Keratinocyte (primary cell): ENCODE data around the gene ACACA.

Source experiments
- EZH2 ChIP-seq: IDR thresholded peaks from one replicate; pipeline ENCODE4 v1.6.1; 2012; ENCODE audit warnings: inconsistent platforms, mild to moderate bottlenecking, low read length, moderate library complexity
- TF ChIP-seq, protein P1 (sequence below), 3 experiments: IDR thresholded peaks in 1 of 3; conservative IDR thresholded peaks in 1 of 3; optimal IDR thresholded peaks in 1 of 3; 2 replicates in 2 of 3; 3 replicates in 1 of 3; pipeline versions ENCODE3 to v1.5.1; 2011; ENCODE audit warnings: low read length in 3 of 3, mild to moderate bottlenecking in 3 of 3, moderate library complexity in 2 of 3, control low read depth in 1 of 3, inconsistent platforms in 1 of 3; ENCODE audit not compliant: insufficient read depth in 2 of 3; ENCODE audit errors: extremely low read depth in 1 of 3

DNA sequence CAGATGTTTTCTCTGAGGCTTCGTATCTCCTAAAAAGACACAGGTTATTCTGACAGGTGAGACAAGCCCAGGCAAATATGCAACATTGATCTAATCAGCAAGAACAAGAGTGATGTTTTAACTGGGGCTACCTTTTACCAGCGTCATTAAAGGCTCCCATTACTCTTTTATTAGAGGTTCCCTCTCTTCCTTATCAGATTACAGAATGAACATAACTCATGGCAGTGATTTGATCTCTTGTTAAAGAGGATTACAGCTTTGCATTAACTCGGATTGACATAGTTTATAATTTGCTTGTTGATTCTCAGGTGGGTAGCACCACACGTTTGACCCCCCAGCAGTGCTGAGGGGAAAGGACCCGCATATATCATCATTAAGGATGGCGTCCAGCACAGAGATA, 367.4 kb downstream of the ACACA start:
- TF ChIP-seq, protein P1, sequence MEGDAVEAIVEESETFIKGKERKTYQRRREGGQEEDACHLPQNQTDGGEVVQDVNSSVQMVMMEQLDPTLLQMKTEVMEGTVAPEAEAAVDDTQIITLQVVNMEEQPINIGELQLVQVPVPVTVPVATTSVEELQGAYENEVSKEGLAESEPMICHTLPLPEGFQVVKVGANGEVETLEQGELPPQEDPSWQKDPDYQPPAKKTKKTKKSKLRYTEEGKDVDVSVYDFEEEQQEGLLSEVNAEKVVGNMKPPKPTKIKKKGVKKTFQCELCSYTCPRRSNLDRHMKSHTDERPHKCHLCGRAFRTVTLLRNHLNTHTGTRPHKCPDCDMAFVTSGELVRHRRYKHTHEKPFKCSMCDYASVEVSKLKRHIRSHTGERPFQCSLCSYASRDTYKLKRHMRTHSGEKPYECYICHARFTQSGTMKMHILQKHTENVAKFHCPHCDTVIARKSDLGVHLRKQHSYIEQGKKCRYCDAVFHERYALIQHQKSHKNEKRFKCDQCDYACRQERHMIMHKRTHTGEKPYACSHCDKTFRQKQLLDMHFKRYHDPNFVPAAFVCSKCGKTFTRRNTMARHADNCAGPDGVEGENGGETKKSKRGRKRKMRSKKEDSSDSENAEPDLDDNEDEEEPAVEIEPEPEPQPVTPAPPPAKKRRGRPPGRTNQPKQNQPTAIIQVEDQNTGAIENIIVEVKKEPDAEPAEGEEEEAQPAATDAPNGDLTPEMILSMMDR (optimal IDR thresholded peaks at IDR 0.05 in 1 of 3, IDR thresholded peaks at IDR 0.05 in 1 of 3, conservative IDR thresholded peaks at IDR 0.05 in 1 of 3; ENCODE audit: extremely low read depth in 1 of 3, insufficient read depth in 2 of 3, low read length in 3 of 3) = no peak
- TF ChIP-seq EZH2 = no peak
